Liver (tissue), 9 donors: Measurements from ENCODE around the gene GMFB. TPM values are rescaled to one million over a fixed set of nuclear protein-coding genes. Genes with fewer than 3 reads are reported as not detected.

Experiments
- DNase-seq: peaks from one replicate; pipeline ENCODE4 v3.0.0-alpha.2; 2017; ENCODE audit warnings: low spot score
- H3K27ac ChIP-seq, 2 donors: one replicate each; pipeline ENCODE4 v1.7.0; 2013; ENCODE audit warnings: inconsistent platforms in 2 of 2, low read length in 2 of 2, control low read depth in 1 of 2, low read depth in 1 of 2, mild to moderate bottlenecking in 1 of 2
- H3K27me3 ChIP-seq, 4 donors: one replicate each; pipeline versions ENCODE4 v1.6.1 to v1.7.0; 2013; ENCODE audit warnings: low read length in 3 of 4, inconsistent platforms in 1 of 4, mild to moderate bottlenecking in 1 of 4, moderate library complexity in 1 of 4; ENCODE audit not compliant: control insufficient read depth in 4 of 4, insufficient read depth in 4 of 4
- H3K36me3 ChIP-seq, 4 donors: one replicate each; pipeline versions ENCODE4 v1.6.1 to v1.7.0; 2013; ENCODE audit warnings: low read length in 3 of 4, mild to moderate bottlenecking in 3 of 4, low read depth in 1 of 4, moderate library complexity in 1 of 4; ENCODE audit not compliant: control insufficient read depth in 4 of 4, insufficient read depth in 3 of 4
- H3K4me1 ChIP-seq, 4 donors: one replicate each; pipeline versions ENCODE4 v1.6.1 to v1.7.0; 2013; ENCODE audit warnings: low read length in 3 of 4, mild to moderate bottlenecking in 3 of 4, moderate library complexity in 1 of 4; ENCODE audit not compliant: control insufficient read depth in 4 of 4, insufficient read depth in 4 of 4
- H3K4me3 ChIP-seq, 3 donors: one replicate each; pipeline versions ENCODE4 v1.6.1 to v1.7.0; 2013; ENCODE audit warnings: low read length in 3 of 3, control low read depth in 1 of 3, low read depth in 1 of 3, mild to moderate bottlenecking in 1 of 3
- H3K9ac ChIP-seq, 2 donors: one replicate each; pipeline ENCODE4 v1.7.0; 2013; ENCODE audit warnings: low read length in 2 of 2, mild to moderate bottlenecking in 2 of 2, moderate library complexity in 2 of 2, control low read depth in 1 of 2, low read depth in 1 of 2
- H3K9me3 ChIP-seq, 4 donors: one replicate each; pipeline versions ENCODE4 v1.6.1 to v1.7.0; 2013; ENCODE audit warnings: low read length in 3 of 4; ENCODE audit not compliant: control insufficient read depth in 4 of 4
- EGR1 ChIP-seq, 2 donors: IDR thresholded peaks; 2 replicates each; pipeline ENCODE4 v1.6.1; 2016 to 2018; ENCODE audit warnings: antibody characterized with exemption in 2 of 2, low read depth in 2 of 2
- FOXA1 ChIP-seq: IDR thresholded peaks from 2 replicates; pipeline ENCODE4 v1.6.1; 2016; ENCODE audit warnings: antibody characterized with exemption
- FOXA2 ChIP-seq: IDR thresholded peaks from 2 replicates; pipeline ENCODE4 v1.6.1; 2016; ENCODE audit warnings: antibody characterized with exemption
- GABPA ChIP-seq, 2 donors: IDR thresholded peaks in 1 of 2; conservative IDR thresholded peaks in 1 of 2; 2 replicates each; pipeline ENCODE4 v1.6.1; 2016; ENCODE audit warnings: antibody characterized with exemption in 2 of 2, mild to moderate bottlenecking in 1 of 2, moderate library complexity in 1 of 2
- HNF4A ChIP-seq, 2 donors: conservative IDR thresholded peaks; 2 replicates each; pipeline ENCODE4 v1.6.1; 2016; ENCODE audit warnings: antibody characterized with exemption in 2 of 2, mild to moderate bottlenecking in 2 of 2
- HNF4G ChIP-seq: IDR thresholded peaks from 2 replicates; pipeline ENCODE4 v1.6.1; 2016; ENCODE audit warnings: antibody characterized with exemption
- JUND ChIP-seq, 2 donors: IDR thresholded peaks; 2 replicates each; pipeline ENCODE4 v1.6.1; 2016; ENCODE audit warnings: antibody characterized with exemption in 2 of 2
- NR2F2 ChIP-seq: IDR thresholded peaks from 2 replicates; pipeline ENCODE4 v1.6.1; 2016; ENCODE audit warnings: antibody characterized with exemption
- RXRA ChIP-seq, 2 donors: IDR thresholded peaks; 2 replicates each; pipeline ENCODE4 v1.6.1; 2017 to 2018; ENCODE audit warnings: antibody characterized with exemption in 2 of 2, mild to moderate bottlenecking in 1 of 2
- SP1 ChIP-seq: IDR thresholded peaks from 2 replicates; pipeline ENCODE4 v1.6.1; 2018; ENCODE audit warnings: antibody characterized with exemption, mild to moderate bottlenecking
- TAF1 ChIP-seq: conservative IDR thresholded peaks from 2 replicates; pipeline ENCODE4 v1.6.1; 2016; ENCODE audit warnings: antibody characterized with exemption, mild to moderate bottlenecking
- YY1 ChIP-seq: IDR thresholded peaks from 2 replicates; pipeline ENCODE4 v1.6.1; 2016; ENCODE audit warnings: antibody characterized with exemption, mild to moderate bottlenecking
- WGBS: extraction: QIAGEN DNeasy Blood & Tissue Kit; methylation state at CpG from one replicate; pipeline ENCODE4 v1.1.7; 2013; 5-methylcytosine and 5-hydroxymethylcytosine counted together
- polyA plus RNA-seq, 2 donors: library from polyadenylated mRNA; stranded (reverse) in 1 of 2; unstranded in 1 of 2; fragments of 200-250 nt in 1 of 2; fragments of >200 nt in 1 of 2; fragmentation: Nextera tagmentation in 1 of 2; extraction: Ambion mirVana in 1 of 2; gene quantifications; one replicate each; pipeline versions ENCODE4 v1.2.1 to v1.2.3, GENCODE V29; 2013 to 2015
- total RNA-seq, 2 donors: library from RNA; depleted of rRNA; stranded (reverse); fragments of >200 nt; gene quantifications; one replicate each; pipeline ENCODE4 v1.2.3, GENCODE V29; 2014
- TF ChIP-seq, protein P1 (sequence below): IDR thresholded peaks from 2 replicates; pipeline ENCODE4 v1.6.1; 2016; ENCODE audit warnings: antibody characterized with exemption
- TF ChIP-seq, protein P2 (sequence below): fragments of 150-350 bp; IDR thresholded peaks from 2 replicates; pipeline ENCODE4 v1.5.1; 2017; ENCODE audit warnings: improper control_type of control experiment, low read depth, low read length; ENCODE audit not compliant: missing input control
- TF ChIP-seq, protein P3 (sequence below): IDR thresholded peaks from 2 replicates; pipeline ENCODE4 v1.6.1; 2016; ENCODE audit warnings: antibody characterized with exemption
- TF ChIP-seq, protein P4 (sequence below): IDR thresholded peaks from 2 replicates; pipeline ENCODE4 v1.6.1; 2016; ENCODE audit warnings: antibody characterized with exemption, mild to moderate bottlenecking
- TF ChIP-seq, protein P5 (sequence below): IDR thresholded peaks from 2 replicates; pipeline ENCODE4 v1.6.1; 2016; ENCODE audit warnings: antibody characterized with exemption
- donor health status: healthy.
- donor health status: healthy.
- donor health status: healthy.
- donor health status: healthy.
- donor health status: healthy.

GMFB gene
- total and polyA plus RNA-seq, 4 donors, result 13.3 to 26.3 (median 20.6) TPM

DNA sequence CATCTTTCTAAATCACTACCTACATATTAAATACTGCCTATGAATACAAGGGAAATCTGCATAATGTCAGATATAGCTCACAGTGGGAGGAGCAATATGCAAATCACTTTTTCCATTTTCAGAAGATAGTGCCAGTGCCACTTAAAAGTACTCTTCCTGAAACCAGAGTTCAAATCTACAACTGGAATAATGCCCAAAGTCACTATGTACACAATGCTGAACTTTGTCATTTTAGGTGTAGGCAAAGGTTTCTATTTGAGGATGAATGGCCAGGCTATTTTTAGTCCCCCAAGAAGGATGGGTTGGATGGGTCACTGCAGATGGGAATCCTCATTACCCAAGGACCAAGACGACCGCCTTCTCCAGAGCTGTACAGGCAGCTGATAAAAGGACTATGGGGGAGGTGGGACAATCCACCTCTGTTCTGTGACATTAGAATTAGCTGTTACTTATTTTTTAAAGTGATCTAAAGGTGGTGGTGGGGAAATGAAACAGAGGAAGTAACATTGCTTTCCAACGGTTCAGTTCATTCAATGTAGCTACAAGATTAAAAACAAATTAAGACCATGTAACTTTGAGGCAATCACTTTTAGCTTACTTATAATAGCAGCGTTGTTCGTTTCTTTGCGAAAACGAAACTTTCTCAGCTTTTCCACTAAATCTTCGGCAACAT, 5.6 kb downstream of the GMFB start (continued):
- TF ChIP-seq, protein P1, sequence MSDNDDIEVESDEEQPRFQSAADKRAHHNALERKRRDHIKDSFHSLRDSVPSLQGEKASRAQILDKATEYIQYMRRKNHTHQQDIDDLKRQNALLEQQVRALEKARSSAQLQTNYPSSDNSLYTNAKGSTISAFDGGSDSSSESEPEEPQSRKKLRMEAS, result no peak
- TF ChIP-seq HNF4G (peak; percentile 66), EGR1 (IDR thresholded peaks at IDR 0.05; ENCODE audit: low read depth in 2 of 2) (no peak), NR2F2 (no peak)

DNA sequence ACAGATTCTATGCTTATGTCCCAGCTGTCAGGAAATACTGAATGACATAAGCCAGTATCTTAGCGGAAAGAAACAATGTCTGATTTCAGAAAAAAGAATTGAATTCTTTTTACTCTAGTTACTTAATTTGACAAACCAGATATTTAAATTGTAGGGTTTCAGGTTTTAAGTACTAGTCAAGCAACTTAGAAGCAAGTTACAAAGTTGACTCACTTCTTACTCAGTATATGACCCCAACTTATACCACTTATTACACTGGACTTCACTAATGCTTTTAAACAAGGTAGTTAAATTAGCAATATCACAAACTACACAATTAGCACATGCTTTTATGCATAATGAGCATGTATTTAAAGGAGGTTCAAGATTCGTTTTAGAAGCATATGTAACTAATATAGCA, 7.1 kb downstream of the GMFB start:
- 92% methylated on average over 2 of the region's 2 CpGs for WGBS
- no peaks in the 10 kb centered on the region for H3K27me3 ChIP-seq
- no peak for TF ChIP-seq HNF4G
- TF ChIP-seq, protein P2, sequence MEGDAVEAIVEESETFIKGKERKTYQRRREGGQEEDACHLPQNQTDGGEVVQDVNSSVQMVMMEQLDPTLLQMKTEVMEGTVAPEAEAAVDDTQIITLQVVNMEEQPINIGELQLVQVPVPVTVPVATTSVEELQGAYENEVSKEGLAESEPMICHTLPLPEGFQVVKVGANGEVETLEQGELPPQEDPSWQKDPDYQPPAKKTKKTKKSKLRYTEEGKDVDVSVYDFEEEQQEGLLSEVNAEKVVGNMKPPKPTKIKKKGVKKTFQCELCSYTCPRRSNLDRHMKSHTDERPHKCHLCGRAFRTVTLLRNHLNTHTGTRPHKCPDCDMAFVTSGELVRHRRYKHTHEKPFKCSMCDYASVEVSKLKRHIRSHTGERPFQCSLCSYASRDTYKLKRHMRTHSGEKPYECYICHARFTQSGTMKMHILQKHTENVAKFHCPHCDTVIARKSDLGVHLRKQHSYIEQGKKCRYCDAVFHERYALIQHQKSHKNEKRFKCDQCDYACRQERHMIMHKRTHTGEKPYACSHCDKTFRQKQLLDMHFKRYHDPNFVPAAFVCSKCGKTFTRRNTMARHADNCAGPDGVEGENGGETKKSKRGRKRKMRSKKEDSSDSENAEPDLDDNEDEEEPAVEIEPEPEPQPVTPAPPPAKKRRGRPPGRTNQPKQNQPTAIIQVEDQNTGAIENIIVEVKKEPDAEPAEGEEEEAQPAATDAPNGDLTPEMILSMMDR, result no peak
- TF ChIP-seq RXRA (IDR thresholded peaks at IDR 0.05), result no peak
- no peak for TF ChIP-seq GABPA (IDR thresholded peaks at IDR 0.05 in 1 of 2, conservative IDR thresholded peaks at IDR 0.05 in 1 of 2)
- TF ChIP-seq TAF1, result no peak
- TF ChIP-seq, protein P3, sequence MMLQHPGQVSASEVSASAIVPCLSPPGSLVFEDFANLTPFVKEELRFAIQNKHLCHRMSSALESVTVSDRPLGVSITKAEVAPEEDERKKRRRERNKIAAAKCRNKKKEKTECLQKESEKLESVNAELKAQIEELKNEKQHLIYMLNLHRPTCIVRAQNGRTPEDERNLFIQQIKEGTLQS, result no peak
- TF ChIP-seq YY1, result no peak
- TF ChIP-seq HNF4A (conservative IDR thresholded peaks at IDR 0.05), result no peak
- TF ChIP-seq, protein P4, sequence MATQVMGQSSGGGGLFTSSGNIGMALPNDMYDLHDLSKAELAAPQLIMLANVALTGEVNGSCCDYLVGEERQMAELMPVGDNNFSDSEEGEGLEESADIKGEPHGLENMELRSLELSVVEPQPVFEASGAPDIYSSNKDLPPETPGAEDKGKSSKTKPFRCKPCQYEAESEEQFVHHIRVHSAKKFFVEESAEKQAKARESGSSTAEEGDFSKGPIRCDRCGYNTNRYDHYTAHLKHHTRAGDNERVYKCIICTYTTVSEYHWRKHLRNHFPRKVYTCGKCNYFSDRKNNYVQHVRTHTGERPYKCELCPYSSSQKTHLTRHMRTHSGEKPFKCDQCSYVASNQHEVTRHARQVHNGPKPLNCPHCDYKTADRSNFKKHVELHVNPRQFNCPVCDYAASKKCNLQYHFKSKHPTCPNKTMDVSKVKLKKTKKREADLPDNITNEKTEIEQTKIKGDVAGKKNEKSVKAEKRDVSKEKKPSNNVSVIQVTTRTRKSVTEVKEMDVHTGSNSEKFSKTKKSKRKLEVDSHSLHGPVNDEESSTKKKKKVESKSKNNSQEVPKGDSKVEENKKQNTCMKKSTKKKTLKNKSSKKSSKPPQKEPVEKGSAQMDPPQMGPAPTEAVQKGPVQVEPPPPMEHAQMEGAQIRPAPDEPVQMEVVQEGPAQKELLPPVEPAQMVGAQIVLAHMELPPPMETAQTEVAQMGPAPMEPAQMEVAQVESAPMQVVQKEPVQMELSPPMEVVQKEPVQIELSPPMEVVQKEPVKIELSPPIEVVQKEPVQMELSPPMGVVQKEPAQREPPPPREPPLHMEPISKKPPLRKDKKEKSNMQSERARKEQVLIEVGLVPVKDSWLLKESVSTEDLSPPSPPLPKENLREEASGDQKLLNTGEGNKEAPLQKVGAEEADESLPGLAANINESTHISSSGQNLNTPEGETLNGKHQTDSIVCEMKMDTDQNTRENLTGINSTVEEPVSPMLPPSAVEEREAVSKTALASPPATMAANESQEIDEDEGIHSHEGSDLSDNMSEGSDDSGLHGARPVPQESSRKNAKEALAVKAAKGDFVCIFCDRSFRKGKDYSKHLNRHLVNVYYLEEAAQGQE, result no peak
- no peak for TF ChIP-seq EGR1 (IDR thresholded peaks at IDR 0.05; ENCODE audit: low read depth in 2 of 2)
- H3K9me3 ChIP-seq, result no peaks in the 10 kb centered on the region
- H3K4me3 ChIP-seq, result no peak overlapping the region
- DNase-seq, result no peak
- peaks cover 0 to 9% (median 3%) of the 10 kb centered on the region in 4 donors for H3K36me3 ChIP-seq
- H3K9ac ChIP-seq, result no peak overlapping the region
- H3K27ac ChIP-seq, result no peak overlapping the region
- H3K4me1 ChIP-seq, result peaks cover 5 to 19% (median 13%) of the 10 kb centered on the region in 4 donors

DNA sequence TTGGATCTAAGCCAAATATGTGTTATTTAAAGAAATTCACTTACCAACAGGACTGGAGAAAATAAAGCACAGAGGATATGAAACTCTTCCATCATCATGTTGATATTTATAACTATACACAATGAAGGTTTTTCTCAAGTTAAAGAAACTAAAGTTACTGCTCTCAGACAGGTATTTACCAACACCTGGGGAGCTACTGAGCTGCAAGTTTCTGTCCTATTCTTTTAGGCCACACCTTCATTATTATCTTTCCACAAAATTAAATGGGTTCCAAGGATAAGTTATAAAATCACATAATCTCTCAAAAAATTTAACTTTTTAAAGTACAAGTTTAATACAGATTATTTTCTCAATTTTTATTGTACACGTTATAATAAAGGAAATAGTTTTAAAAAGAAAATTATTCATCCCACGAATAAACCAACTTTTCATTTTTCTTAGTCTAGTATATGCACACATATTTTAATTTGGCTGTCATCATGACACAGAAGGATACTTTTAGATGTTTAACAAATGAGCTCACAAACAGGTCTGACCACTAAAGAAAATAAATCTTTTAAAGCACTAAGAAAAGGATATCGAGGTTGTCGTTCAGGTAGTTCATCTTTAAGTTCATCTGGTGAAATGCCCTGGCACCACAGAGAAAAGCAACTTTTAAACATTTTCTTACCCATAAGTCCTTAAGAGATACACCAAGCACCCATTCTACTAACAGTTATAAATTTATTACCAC, 7.8 kb downstream of the GMFB start:
- WGBS, result 95% methylated on average over 4 of the region's 4 CpGs
- Histone ChIP-seq H3K9me3 (no peaks in the 10 kb centered on the region), H3K27me3 (no peaks in the 10 kb centered on the region), H3K36me3 (peaks cover 0 to 9% (median 3%) of the 10 kb centered on the region in 4 donors), H3K27ac (no peak overlapping the region), H3K4me3 (no peak overlapping the region), H3K4me1 (peaks cover 4 to 19% (median 13%) of the 10 kb centered on the region in 4 donors), H3K9ac (no peak overlapping the region)
- no peak for DNase-seq
- TF ChIP-seq GABPA (IDR thresholded peaks at IDR 0.05 in 1 of 2, conservative IDR thresholded peaks at IDR 0.05 in 1 of 2) (no peak), TAF1 (no peak), EGR1 (IDR thresholded peaks at IDR 0.05; ENCODE audit: low read depth in 2 of 2) (no peak), FOXA1 (no peak), SP1 (no peak), NR2F2 (no peak), HNF4A (conservative IDR thresholded peaks at IDR 0.05) (no peak), YY1 (no peak), RXRA (IDR thresholded peaks at IDR 0.05) (no peak), FOXA2 (no peak), JUND (IDR thresholded peaks at IDR 0.05) (no peak), HNF4G (no peak)
- TF ChIP-seq, protein P5, sequence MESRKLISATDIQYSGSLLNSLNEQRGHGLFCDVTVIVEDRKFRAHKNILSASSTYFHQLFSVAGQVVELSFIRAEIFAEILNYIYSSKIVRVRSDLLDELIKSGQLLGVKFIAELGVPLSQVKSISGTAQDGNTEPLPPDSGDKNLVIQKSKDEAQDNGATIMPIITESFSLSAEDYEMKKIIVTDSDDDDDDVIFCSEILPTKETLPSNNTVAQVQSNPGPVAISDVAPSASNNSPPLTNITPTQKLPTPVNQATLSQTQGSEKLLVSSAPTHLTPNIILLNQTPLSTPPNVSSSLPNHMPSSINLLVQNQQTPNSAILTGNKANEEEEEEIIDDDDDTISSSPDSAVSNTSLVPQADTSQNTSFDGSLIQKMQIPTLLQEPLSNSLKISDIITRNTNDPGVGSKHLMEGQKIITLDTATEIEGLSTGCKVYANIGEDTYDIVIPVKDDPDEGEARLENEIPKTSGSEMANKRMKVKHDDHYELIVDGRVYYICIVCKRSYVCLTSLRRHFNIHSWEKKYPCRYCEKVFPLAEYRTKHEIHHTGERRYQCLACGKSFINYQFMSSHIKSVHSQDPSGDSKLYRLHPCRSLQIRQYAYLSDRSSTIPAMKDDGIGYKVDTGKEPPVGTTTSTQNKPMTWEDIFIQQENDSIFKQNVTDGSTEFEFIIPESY, result no peak
- TF ChIP-seq, protein P2, result no peak
